ENCODE measurements around the gene SCG2. TPM values are rescaled to one million over a fixed set of nuclear protein-coding genes. Genes with fewer than 3 reads are reported as not detected.

SCG2 gene
- total and polyA plus RNA-seq, 4 donors = not detected

- TF ChIP-seq FOXA2 (IDR thresholded peaks at IDR 0.05) (no peak), GABPA (IDR thresholded peaks at IDR 0.05 in 1 of 2, conservative IDR thresholded peaks at IDR 0.05 in 1 of 2) (no peak), MAX (IDR thresholded peaks at IDR 0.05) (no peak), EGR1 (IDR thresholded peaks at IDR 0.05; ENCODE audit: low read depth in 2 of 2) (no peak), HNF4A (conservative IDR thresholded peaks at IDR 0.05) (no peak), FOXA1 (IDR thresholded peaks at IDR 0.05) (no peak), SP1 (IDR thresholded peaks at IDR 0.05) (no peak), YY1 (IDR thresholded peaks at IDR 0.05) (no peak), NR2F2 (IDR thresholded peaks at IDR 0.05) (no peak), CTCF (IDR thresholded peaks at IDR 0.05; ENCODE audit: low read depth, low read length, missing input control) (no peak), ZBTB33 (IDR thresholded peaks at IDR 0.05) (no peak), TAF1 (conservative IDR thresholded peaks at IDR 0.05) (no peak), RAD21 (IDR thresholded peaks at IDR 0.05) (no peak), HNF4G (IDR thresholded peaks at IDR 0.05) (no peak), RXRA (IDR thresholded peaks at IDR 0.05) (no peak), ATF3 (IDR thresholded peaks at IDR 0.05) (no peak), JUND (IDR thresholded peaks at IDR 0.05) (no peak), REST (IDR thresholded peaks at IDR 0.05) (no peak)
- Histone ChIP-seq H3K9me3 (ENCODE audit: control insufficient read depth in 4 of 4, low read length in 3 of 4) (no peaks in the 10 kb centered on the region), H3K27ac (ENCODE audit: low read depth in 1 of 2, low read length in 2 of 2) (no peak overlapping the region), H3K9ac (ENCODE audit: low read depth in 1 of 2, low read length in 2 of 2) (no peak overlapping the region), H3K4me3 (ENCODE audit: low read depth in 1 of 3, low read length in 3 of 3) (no peak overlapping the region), H3K27me3 (ENCODE audit: control insufficient read depth in 4 of 4, insufficient read depth in 4 of 4, low read length in 3 of 4) (peaks cover 0 to 3% (median 1%) of the 10 kb centered on the region in 4 donors), H3K4me1 (ENCODE audit: control insufficient read depth in 4 of 4, insufficient read depth in 4 of 4, low read length in 3 of 4) (no peaks in the 10 kb centered on the region), H3K36me3 (ENCODE audit: control insufficient read depth in 4 of 4, insufficient read depth in 3 of 4, low read depth in 1 of 4, low read length in 3 of 4) (no peaks in the 10 kb centered on the region)
- no peak for DNase-seq (ENCODE audit: low spot score)
- WGBS = 60% methylated on average over 4 of the region's 4 CpGs
Observed at GRCh38 chr2:223594831-223595230, 7.3 kb downstream of the SCG2 start.

Measured in liver (tissue), 9 donors.